GM18517 (cell line): ENCODE data around the gene PIK3C2G.
"Not testable (repeated sequence)": the region's sequence is repeated elsewhere in the genome, so short reads cannot be mapped to it uniquely, and the experiment has no call there.

Source experiments
- ATAC-seq: cut with Tn5 transposase; IDR thresholded peaks from one replicate; pipeline ENCODE4 v1.9.1; 2021; ENCODE audit warnings: mild to moderate bottlenecking, moderate library complexity; ENCODE audit not compliant: unreplicated experiment

Gene PIK3C2G

GRCh38 chr12:18690653-18691052 is 429.3 kb downstream of the PIK3C2G start:
- ATAC-seq = no peak

- not testable (repeated sequence) for ATAC-seq
These were observed 432.7 kb downstream of the PIK3C2G start for GRCh38 chr12:18693986-18694385.

- ATAC-seq = no peak
These were observed 435.8 kb downstream of the PIK3C2G start for GRCh38 chr12:18696971-18697602.
